Activated CD8-positive, alpha-beta T cell treated with anti-CD3 and anti-CD28 coated beads, Interleukin-2, amount 10 ng/mL, durations not matched to agents 7 days and 5 days (primary cell): Measurements from ENCODE around the gene RBMX2. TPM values are rescaled to one million over a fixed set of nuclear protein-coding genes. Genes with fewer than 3 reads are reported as not detected.
"Not testable (repeated sequence)": the region's sequence is repeated elsewhere in the genome, so short reads cannot be mapped to it uniquely, and the experiment has no call there.

Source experiments
- ATAC-seq: fragments of 150-1000 bp; cut with Tn5 transposase; one replicate; pipeline ENCODE4 v1.10.0; 2021; ENCODE audit warnings: moderate library complexity
- CTCF ChIA-PET: fragments of 350-600 bp; sonication (Branson Sonifier 250); formaldehyde crosslinking; loops from one replicate; lab custom pipeline; 2021; ENCODE audit warnings: antibody characterized with exemption; lab: Charles Lee
- POLR2A ChIA-PET: fragments of 350-600 bp; sonication (Branson Sonifier 250); formaldehyde crosslinking; loops from one replicate; lab custom pipeline; 2021; ENCODE audit warnings: antibody characterized with exemption; lab: Charles Lee
- DNase-seq: peaks from one replicate; pipeline ENCODE4 v3.0.0-alpha.2; 2020
- H3K27ac Mint-ChIP-seq: one replicate; pipeline ENCODE4 v1.8.0; 2021; ENCODE audit warnings: mild to moderate bottlenecking, mixed read lengths
- H3K27me3 Mint-ChIP-seq: one replicate; pipeline ENCODE4 v1.8.0; 2021; ENCODE audit warnings: low read depth, mixed read lengths
- H3K36me3 Mint-ChIP-seq: one replicate; pipeline ENCODE4 v1.8.0; 2021; ENCODE audit warnings: low read depth, mixed read lengths
- H3K4me1 Mint-ChIP-seq: one replicate; pipeline ENCODE4 v1.8.0; 2021; ENCODE audit warnings: low read depth, mixed read lengths
- H3K4me3 Mint-ChIP-seq: one replicate; pipeline ENCODE4 v1.8.0; 2021; ENCODE audit warnings: mild to moderate bottlenecking, mixed read lengths
- H3K9me3 Mint-ChIP-seq: one replicate; pipeline ENCODE4 v1.8.0; 2022; ENCODE audit warnings: mixed read lengths; ENCODE audit not compliant: insufficient read depth
- total RNA-seq, 2 experiments: library from RNA; stranded (reverse); gene quantifications; one replicate each; pipeline ENCODE4 v1.2.3, GENCODE V29; 2021

The RBMX2 gene
- total RNA-seq, 2 experiments from 2014 or later: 25.2 to 25.3 TPM

GRCh38 chrX:130415201-130415600 is 13.4 kb downstream of the RBMX2 start:
- ChIA-PET POLR2A (no interaction called here), CTCF (no interaction called here)
- Mint-ChIP-seq H3K36me3 (peaks cover 18% of the 10 kb centered on the region), H3K4me1 (peaks cover 1% of the 10 kb centered on the region), H3K27me3 (no peaks in the 10 kb centered on the region), H3K4me3 (no peak overlapping the region), H3K9me3 (no peaks in the 10 kb centered on the region), H3K27ac (no peak overlapping the region)
- ATAC-seq (no peak), DNase-seq (no peak)

GRCh38 chrX:130416785-130417184 is 15.0 kb downstream of the RBMX2 start:
- peaks cover 1% of the 10 kb centered on the region for H3K4me1 Mint-ChIP-seq
- ATAC-seq: no peak
- peaks cover 14% of the 10 kb centered on the region for H3K36me3 Mint-ChIP-seq
- H3K9me3 Mint-ChIP-seq: no peaks in the 10 kb centered on the region
- ChIA-PET CTCF (no interaction called here), POLR2A (no interaction called here)
- no peak overlapping the region for H3K27ac Mint-ChIP-seq
- DNase-seq: no peak
- no peaks in the 10 kb centered on the region for H3K27me3 Mint-ChIP-seq
- no peak overlapping the region for H3K4me3 Mint-ChIP-seq

DNA sequence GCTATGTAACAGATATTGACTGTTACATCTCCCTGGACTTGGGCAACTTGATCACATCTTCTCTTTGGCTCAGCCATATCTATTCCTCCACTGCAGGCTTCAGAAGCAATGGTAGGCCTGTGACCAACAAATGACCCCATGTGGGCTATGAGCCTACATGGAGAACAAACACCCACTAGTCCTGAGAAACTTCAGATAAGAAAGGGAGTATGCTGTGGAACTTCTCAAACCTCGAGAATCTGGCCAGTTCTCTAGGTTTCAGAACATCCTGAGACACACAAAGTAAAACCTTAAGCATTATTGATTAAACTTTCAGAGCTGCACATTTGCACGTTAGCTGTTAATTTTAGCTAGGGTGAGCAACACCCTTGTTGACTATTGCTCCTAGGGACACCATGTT is 16.3 kb downstream of the RBMX2 start:
- Mint-ChIP-seq H3K9me3 (no peaks in the 10 kb centered on the region), H3K36me3 (peaks cover 6% of the 10 kb centered on the region), H3K4me3 (no peak overlapping the region), H3K27me3 (no peaks in the 10 kb centered on the region), H3K27ac (no peak overlapping the region), H3K4me1 (peaks cover 1% of the 10 kb centered on the region)
- ChIA-PET CTCF (no interaction called here), POLR2A (no interaction called here)
- DNase-seq (no peak), ATAC-seq (no peak)

DNA sequence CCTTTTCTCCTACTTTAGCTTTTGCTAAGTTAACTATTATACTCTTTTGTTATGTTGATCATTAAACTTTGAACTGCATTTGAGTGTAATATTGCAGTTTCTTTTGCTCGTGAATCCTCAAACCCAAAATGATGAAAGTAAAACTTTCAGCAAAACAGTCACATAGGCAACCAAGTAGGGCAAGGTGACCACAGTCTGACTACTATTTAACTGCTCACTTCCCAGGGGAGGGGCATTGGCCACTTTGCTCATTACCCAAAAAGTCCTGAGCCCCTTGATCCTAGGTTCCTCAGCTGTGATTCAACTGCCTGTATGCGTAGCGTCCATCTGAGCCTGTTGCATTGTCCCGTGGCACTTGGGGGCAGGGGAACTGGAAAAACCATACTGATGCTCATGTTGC is 17.0 kb downstream of the RBMX2 start:
- Mint-ChIP-seq H3K9me3 (no peaks in the 10 kb centered on the region), H3K4me1 (peaks cover 1% of the 10 kb centered on the region), H3K36me3 (peaks cover 6% of the 10 kb centered on the region), H3K27me3 (no peaks in the 10 kb centered on the region), H3K27ac (no peak overlapping the region), H3K4me3 (no peak overlapping the region)
- POLR2A ChIA-PET: no interaction called here
- DNase-seq (no peak), ATAC-seq (no peak)
- CTCF ChIA-PET: no interaction called here

DNA sequence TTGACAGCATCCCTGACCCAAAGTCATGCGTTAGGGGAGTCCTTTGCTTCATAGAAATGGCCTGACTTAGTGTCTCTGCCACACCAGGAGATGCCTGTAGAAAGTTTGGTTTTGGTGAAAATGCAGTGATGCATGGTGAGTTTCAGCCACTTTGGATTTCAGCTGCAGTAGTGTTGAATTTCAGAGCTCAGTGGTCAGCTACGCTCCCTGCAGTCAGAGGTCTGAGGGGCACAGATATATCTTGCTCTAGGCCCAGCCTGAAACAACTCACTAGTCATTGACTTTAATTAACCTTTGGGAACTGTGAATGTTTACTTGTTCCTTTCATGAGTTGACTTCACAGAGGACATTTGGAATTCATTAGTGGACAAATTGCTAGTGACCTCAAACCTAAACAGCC is 17.5 kb downstream of the RBMX2 start:
- ChIA-PET POLR2A (no interaction called here), CTCF (no interaction called here)

GRCh38 chrX:130426531-130426930 is 24.7 kb downstream of the RBMX2 start:
- no peak overlapping the region for H3K4me3 Mint-ChIP-seq
- no peak overlapping the region for H3K27ac Mint-ChIP-seq
- DNase-seq: no peak
- no peaks in the 10 kb centered on the region for H3K4me1 Mint-ChIP-seq
- H3K9me3 Mint-ChIP-seq: no peaks in the 10 kb centered on the region
- ChIA-PET POLR2A (no interaction called here), CTCF (no interaction called here)
- H3K36me3 Mint-ChIP-seq: no peaks in the 10 kb centered on the region
- peaks cover 6% of the 10 kb centered on the region for H3K27me3 Mint-ChIP-seq
- no peak for ATAC-seq

More for the DNA sequence above, 17.5 kb downstream of the RBMX2 start:
- Mint-ChIP-seq H3K4me1 (peaks cover under 1% of the 10 kb centered on the region), H3K9me3 (no peaks in the 10 kb centered on the region), H3K4me3 (no peak overlapping the region), H3K27me3 (no peaks in the 10 kb centered on the region), H3K36me3 (peaks cover 3% of the 10 kb centered on the region), H3K27ac (no peak overlapping the region)
- no peak for DNase-seq
- no peak for ATAC-seq

DNA sequence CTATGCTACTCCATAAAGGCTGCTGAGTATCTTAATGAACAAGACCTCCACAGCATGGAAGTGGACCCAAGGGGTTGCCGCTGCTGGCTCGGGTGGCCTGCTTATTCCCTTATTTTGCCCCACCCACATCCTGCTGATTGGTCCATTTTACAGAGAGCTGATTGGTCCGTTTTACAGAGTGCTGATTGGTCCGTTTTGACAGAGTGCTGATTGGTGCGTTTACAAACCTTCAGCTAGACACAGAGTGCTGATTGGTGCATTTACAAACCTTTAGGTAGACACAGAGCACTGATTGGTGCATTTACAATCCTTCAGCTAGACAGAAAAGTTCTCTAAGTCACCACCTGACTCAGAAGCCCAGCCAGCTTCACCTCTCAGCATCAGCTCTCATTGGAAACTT is 27.4 kb downstream of the RBMX2 start:
- H3K9me3 Mint-ChIP-seq, DNase-seq, H3K4me3 Mint-ChIP-seq, H3K27ac Mint-ChIP-seq, CTCF ChIA-PET, H3K27me3 Mint-ChIP-seq, H3K4me1 Mint-ChIP-seq, POLR2A ChIA-PET, ATAC-seq, H3K36me3 Mint-ChIP-seq: not testable (repeated sequence)

DNA sequence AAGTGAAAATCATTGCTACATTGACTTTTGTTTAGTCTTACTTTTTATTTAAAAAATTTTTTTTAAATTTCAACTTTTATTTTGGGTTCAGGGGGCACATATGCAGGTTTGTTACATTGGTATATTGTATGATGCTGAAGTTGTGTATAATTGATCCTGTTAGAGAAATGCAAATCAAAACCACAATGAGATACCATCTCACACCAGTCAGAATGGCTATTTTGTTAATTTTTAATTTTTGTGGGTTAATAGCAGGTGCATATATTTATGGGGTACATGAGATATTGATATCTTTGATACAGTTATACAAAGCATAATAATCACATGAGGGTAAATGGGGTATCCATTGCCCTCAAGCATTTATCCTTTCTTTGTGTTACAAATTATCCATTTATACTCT is 34.1 kb downstream of the RBMX2 start:
- Mint-ChIP-seq H3K4me3 (no peak overlapping the region), H3K9me3 (no peaks in the 10 kb centered on the region), H3K4me1 (no peaks in the 10 kb centered on the region), H3K27ac (no peak overlapping the region), H3K27me3 (no peaks in the 10 kb centered on the region), H3K36me3 (no peaks in the 10 kb centered on the region)
- POLR2A ChIA-PET: no interaction called here
- CTCF ChIA-PET: no interaction called here
- no peak for DNase-seq
- no peak for ATAC-seq

GRCh38 chrX:130437996-130438395 is 36.2 kb downstream of the RBMX2 start:
- H3K4me3 Mint-ChIP-seq, H3K27ac Mint-ChIP-seq, POLR2A ChIA-PET, H3K4me1 Mint-ChIP-seq, H3K9me3 Mint-ChIP-seq, CTCF ChIA-PET, DNase-seq, H3K36me3 Mint-ChIP-seq, H3K27me3 Mint-ChIP-seq, ATAC-seq: not testable (repeated sequence)

- H3K4me1 Mint-ChIP-seq: no peaks in the 10 kb centered on the region
- POLR2A ChIA-PET: no interaction called here
- H3K27ac Mint-ChIP-seq: no peak overlapping the region
- H3K4me3 Mint-ChIP-seq: no peak overlapping the region
- no peaks in the 10 kb centered on the region for H3K9me3 Mint-ChIP-seq
- H3K36me3 Mint-ChIP-seq: no peaks in the 10 kb centered on the region
- DNase-seq (no peak), ATAC-seq (no peak)
- no peaks in the 10 kb centered on the region for H3K27me3 Mint-ChIP-seq
- CTCF ChIA-PET: no interaction called here
These were observed 42.1 kb downstream of the RBMX2 start for GRCh38 chrX:130443875-130444274.

DNA sequence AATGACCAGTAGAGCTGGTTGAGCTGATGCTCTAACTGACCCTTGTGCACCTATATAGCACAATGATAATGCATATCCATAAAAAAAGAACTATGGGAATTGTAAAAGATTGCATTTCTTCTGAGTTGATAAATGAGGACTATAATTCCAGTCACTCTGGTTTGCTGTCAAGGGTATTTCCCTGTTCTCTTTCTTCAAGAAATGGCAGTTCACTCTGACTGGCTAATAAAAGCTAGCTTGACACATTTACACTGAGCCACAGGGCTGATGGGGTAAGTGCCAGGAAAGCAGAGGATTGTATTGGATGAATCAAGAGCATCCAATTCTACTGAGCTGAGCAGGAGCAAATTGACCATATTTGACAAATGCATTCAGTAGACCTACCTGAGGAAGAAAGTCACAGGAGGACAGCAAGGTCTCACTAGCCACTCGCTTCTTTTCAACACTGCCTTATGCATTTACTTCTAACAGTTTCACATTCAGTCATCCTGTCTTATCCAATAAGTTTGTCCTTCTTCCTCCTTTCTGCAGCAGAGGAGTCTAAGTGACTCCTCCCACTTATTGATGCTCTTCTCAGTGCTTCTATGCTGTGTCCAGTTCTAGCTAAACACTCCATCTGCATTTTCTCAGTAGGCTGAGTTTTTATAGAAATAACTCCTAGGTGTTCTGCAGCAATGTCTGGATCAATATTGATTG is 43.0 kb downstream of the RBMX2 start:
- CTCF ChIA-PET: no interaction called here

DNA sequence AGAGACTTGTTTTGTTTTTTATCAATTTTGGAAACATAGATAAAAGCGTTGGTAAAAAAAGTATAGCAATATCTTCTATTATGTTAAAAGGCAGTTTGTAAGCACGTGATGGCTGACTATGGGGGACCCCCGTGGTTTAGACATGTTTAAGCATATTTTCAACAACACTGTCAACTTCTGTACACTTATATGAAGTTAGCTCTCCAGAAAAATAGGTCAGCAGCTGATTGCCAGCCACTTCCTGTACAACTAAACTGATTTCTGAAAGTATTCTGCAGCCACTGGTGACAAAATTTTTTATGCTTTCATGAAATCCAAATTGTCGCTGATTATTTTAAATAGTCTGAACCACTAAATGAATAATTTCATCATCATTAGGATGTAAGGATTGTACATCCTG is 45.2 kb downstream of the RBMX2 start:
- Mint-ChIP-seq H3K4me3 (no peak overlapping the region), H3K36me3 (no peaks in the 10 kb centered on the region), H3K27me3 (no peaks in the 10 kb centered on the region), H3K9me3 (no peaks in the 10 kb centered on the region), H3K4me1 (no peaks in the 10 kb centered on the region), H3K27ac (no peak overlapping the region)
- DNase-seq: no peak
- ChIA-PET CTCF (no interaction called here), POLR2A (no interaction called here)
- no peak for ATAC-seq

More for the DNA sequence above, 43.0 kb downstream of the RBMX2 start:
- Mint-ChIP-seq H3K27ac (no peak overlapping the region), H3K36me3 (no peaks in the 10 kb centered on the region), H3K27me3 (no peaks in the 10 kb centered on the region), H3K9me3 (no peaks in the 10 kb centered on the region), H3K4me1 (no peaks in the 10 kb centered on the region), H3K4me3 (no peak overlapping the region)
- ATAC-seq (no peak), DNase-seq (no peak)
- POLR2A ChIA-PET: no interaction called here
